Endothelial cell of umbilical vein (primary cell): ENCODE results near the gene HTR7. TPM values are rescaled to one million over a fixed set of nuclear protein-coding genes. Genes with fewer than 3 reads are reported as not detected.

Experiments
- BruUV-seq: library from RNA; stranded (reverse); fragments of 400-500 nt; replicated peaks from 2 replicates; lab custom pipeline; 2021; lab: Mats Ljungman, UMichigan
- CTCF ChIA-PET: fragments of 300-600, 350-600 bp; sonication (Branson Sonifier 250); formaldehyde crosslinking; loops from one replicate; lab custom pipeline; 2021; ENCODE audit warnings: antibody characterized with exemption, inconsistent platforms; lab: Charles Lee
- POLR2A ChIA-PET: fragments of 300-600, 350-600 bp; sonication (Branson Sonifier 250); formaldehyde crosslinking; loops from one replicate; lab custom pipeline; 2021; ENCODE audit warnings: antibody characterized with exemption, inconsistent platforms; lab: Charles Lee
- DNase-seq: peaks from one replicate; pipeline ENCODE4 v3.0.0-alpha.2; 2011; ENCODE audit warnings: low read depth, low spot score
- FAIRE-seq: peaks from 2 replicates; lab custom pipeline; 2011; peaks lifted over from hg19 to GRCh38; lab: Jason Lieb, UNC
- H2AFZ ChIP-seq: 2 replicates; pipeline ENCODE4 v1.6.0; 2012; ENCODE audit warnings: low read depth, low read length, control low read depth, inconsistent platforms
- H3K27ac ChIP-seq: 2 replicates; pipeline ENCODE4 v1.5.1; 2011; ENCODE audit warnings: low read depth, mild to moderate bottlenecking, control low read depth, low read length, moderate library complexity; ENCODE audit not compliant: insufficient read depth
- H3K27me3 ChIP-seq, 2 experiments: 2 replicates each; pipeline versions ENCODE4 v1.6.0 to v1.6.1; 2011; ENCODE audit warnings: low read length in 2 of 2, mixed read lengths in 1 of 2; ENCODE audit not compliant: control insufficient read depth in 2 of 2, insufficient read depth in 2 of 2
- H3K36me3 ChIP-seq, 2 experiments: 2 replicates in 1 of 2; 3 replicates in 1 of 2; pipeline ENCODE4 v1.5.1; 2011; ENCODE audit warnings: low read length in 2 of 2, mild to moderate bottlenecking in 1 of 2, moderate library complexity in 1 of 2; ENCODE audit not compliant: control insufficient read depth in 2 of 2, insufficient read depth in 2 of 2; ENCODE audit errors: extremely low read depth in 1 of 2
- H3K4me1 ChIP-seq: 3 replicates; pipeline ENCODE4 v1.5.1; 2011; ENCODE audit warnings: mild to moderate bottlenecking, low read length; ENCODE audit not compliant: control insufficient read depth, insufficient read depth; ENCODE audit errors: extremely low read depth
- H3K4me2 ChIP-seq: 2 replicates; pipeline ENCODE4 v1.6.1; 2011; ENCODE audit warnings: low read length, control low read depth, mixed read lengths; ENCODE audit not compliant: insufficient read depth
- H3K4me3 ChIP-seq, 3 experiments: fragments of 200-600 bp in 1 of 3; sonication (generic), shearing (Covaris generic) in 1 of 3; replicated peaks in 1 of 3; 2 replicates each; pipeline ENCODE4 v1.5.1; 2011 to 2016; ENCODE audit warnings: control low read depth in 3 of 3, low read length in 3 of 3, mild to moderate bottlenecking in 2 of 3, inconsistent platforms in 1 of 3, low read depth in 1 of 3, moderate library complexity in 1 of 3; ENCODE audit not compliant: insufficient read depth in 1 of 3
- H3K79me2 ChIP-seq: 2 replicates; pipeline ENCODE4 v1.6.0; 2012; ENCODE audit warnings: low read length, inconsistent platforms; ENCODE audit not compliant: control insufficient read depth, insufficient read depth
- H3K9ac ChIP-seq: replicated peaks from 2 replicates; pipeline ENCODE3; 2011; ENCODE audit warnings: low read length, control low read depth; ENCODE audit not compliant: insufficient read depth; ENCODE audit errors: extremely low read depth
- H3K9me1 ChIP-seq: replicated peaks from 3 replicates; pipeline ENCODE4 v1.6.0; 2011; ENCODE audit warnings: mild to moderate bottlenecking, low read length; ENCODE audit not compliant: control insufficient read depth, insufficient read depth; ENCODE audit errors: extremely low read depth
- H3K9me3 ChIP-seq: replicated peaks from 2 replicates; pipeline ENCODE4 v1.5.1; 2012; ENCODE audit warnings: low read length, inconsistent platforms; ENCODE audit not compliant: control insufficient read depth, insufficient read depth
- H4K20me1 ChIP-seq: replicated peaks from 2 replicates; pipeline ENCODE3; 2011; ENCODE audit warnings: mild to moderate bottlenecking, low read length; ENCODE audit not compliant: control insufficient read depth, insufficient read depth; ENCODE audit errors: extremely low read depth
- EZH2 ChIP-seq: IDR thresholded peaks from 2 replicates; pipeline ENCODE4 v1.6.1; 2012; ENCODE audit warnings: borderline replicate concordance, low read depth, mild to moderate bottlenecking, moderate library complexity, low read length, inconsistent platforms; ENCODE audit not compliant: severe bottlenecking
- FOS ChIP-seq: IDR thresholded peaks from 2 replicates; pipeline ENCODE4 v1.6.1; 2011; ENCODE audit warnings: mild to moderate bottlenecking, low read length, moderate library complexity, borderline replicate concordance; ENCODE audit not compliant: insufficient read depth
- GATA2 ChIP-seq: IDR thresholded peaks from 2 replicates; pipeline ENCODE4 v1.7.0; 2011; ENCODE audit warnings: low read depth, mild to moderate bottlenecking, moderate library complexity, mixed read lengths, low read length; ENCODE audit not compliant: insufficient read length, insufficient read depth
- JUN ChIP-seq: IDR thresholded peaks from 2 replicates; pipeline ENCODE4 v1.6.1; 2011; ENCODE audit warnings: borderline replicate concordance, low read depth; ENCODE audit not compliant: insufficient read length, insufficient read depth
- MYC ChIP-seq: IDR thresholded peaks from one replicate; pipeline ENCODE4 v1.6.1; 2011; ENCODE audit warnings: mild to moderate bottlenecking, low read depth, low read length
- POLR2A ChIP-seq: IDR thresholded peaks from 2 replicates; pipeline ENCODE4 v1.6.1; 2012; ENCODE audit warnings: low read depth, mild to moderate bottlenecking, control low read depth, low read length
- POLR2AphosphoS5 ChIP-seq: IDR thresholded peaks from 2 replicates; pipeline ENCODE4 v1.6.1; 2012; ENCODE audit warnings: low read depth, mild to moderate bottlenecking, control low read depth, low read length, moderate library complexity; ENCODE audit not compliant: insufficient read depth
- dilution Hi-C: fragments of 300-500 bp; cut with MboI; formaldehyde crosslinking; loops from one replicate; pipeline ENCODE4 v1.15.0; 2019; ENCODE audit warnings: low sequenced_read_pairs; ENCODE audit not compliant: extremely low pct_ligation_motif_present
- intact Hi-C: fragments of 100-400 bp; cut with micrococcal nuclease; formaldehyde crosslinking; loops from one replicate; pipeline ENCODE4 v1.10.0; 2022
- polyA plus RNA-seq, 4 experiments: library from polyadenylated mRNA; depleted of rRNA in 3 of 4; stranded (reverse) in 3 of 4; unstranded in 1 of 4; fragments of >200 nt; gene quantifications; 2 replicates each; pipeline versions ENCODE4 v1.2.1 to v1.2.3, GENCODE V29; 2011 to 2012; ENCODE audit warnings: missing spikeins in 1 of 4
- total RNA-seq: library from RNA; stranded (reverse); gene quantifications from 2 replicates; pipeline ENCODE4 v1.2.3, GENCODE V29; 2021
- TF ChIP-seq, protein P1 (sequence below): IDR thresholded peaks from 2 replicates; pipeline ENCODE4 v1.6.1; 2011; ENCODE audit not compliant: insufficient read depth, insufficient read length
- TF ChIP-seq, protein P2 (sequence below), 2 donors: IDR thresholded peaks; 1 replicate in 1 of 2; 2 replicates in 1 of 2; pipeline ENCODE4 v1.5.1; 2011; ENCODE audit warnings: low read length in 2 of 2, mild to moderate bottlenecking in 2 of 2, moderate library complexity in 2 of 2, control low read depth in 1 of 2, inconsistent platforms in 1 of 2, low read depth in 1 of 2; ENCODE audit not compliant: insufficient read depth in 1 of 2; ENCODE audit errors: extremely low read depth in 1 of 2

The HTR7 gene
- total and polyA plus RNA-seq, 2 donors (not counting 3 experiments of a cell fraction or from before 2014, with no cell fraction given): 0.01 to 0.22 TPM

- no TSS peak for BruUV-seq
- no peak overlapping the region for H3K9ac ChIP-seq
- H3K36me3 ChIP-seq: no peaks in the 10 kb centered on the region
- no peaks in the 10 kb centered on the region for H3K79me2 ChIP-seq
- no peaks in the 10 kb centered on the region for H3K4me1 ChIP-seq
- intact Hi-C loops (loop anchor here (1.0 to 5.0 kb wide), 4 partner anchors 38 to 996 kb away; no protein-coding TSS in a partner anchor), dilution Hi-C loops (no loop called here)
- FAIRE-seq (no peak), DNase-seq (no peak)
- ChIA-PET POLR2A (no interaction called here), CTCF (interaction anchor here (0.8 to 3.8 kb wide), 25 partner anchors 11 to 995 kb away, joined by 3 to 39 read pairs (median 7); partner anchors contain the start of gene RPP30)
- H3K9me3 ChIP-seq: no peaks in the 10 kb centered on the region
- no peak overlapping the region for H2AFZ ChIP-seq
- H3K27me3 ChIP-seq: peaks cover 9 to 22% of the 10 kb centered on the region in 2 experiments
- no peak overlapping the region for H3K4me3 ChIP-seq
- TF ChIP-seq POLR2A (no peak), POLR2AphosphoS5 (no peak), FOS (no peak), EZH2 (no peak), GATA2 (no peak), JUN (no peak), MYC (no peak)
- TF ChIP-seq, protein P1, sequence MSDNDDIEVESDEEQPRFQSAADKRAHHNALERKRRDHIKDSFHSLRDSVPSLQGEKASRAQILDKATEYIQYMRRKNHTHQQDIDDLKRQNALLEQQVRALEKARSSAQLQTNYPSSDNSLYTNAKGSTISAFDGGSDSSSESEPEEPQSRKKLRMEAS: no peak
- TF ChIP-seq, protein P2, sequence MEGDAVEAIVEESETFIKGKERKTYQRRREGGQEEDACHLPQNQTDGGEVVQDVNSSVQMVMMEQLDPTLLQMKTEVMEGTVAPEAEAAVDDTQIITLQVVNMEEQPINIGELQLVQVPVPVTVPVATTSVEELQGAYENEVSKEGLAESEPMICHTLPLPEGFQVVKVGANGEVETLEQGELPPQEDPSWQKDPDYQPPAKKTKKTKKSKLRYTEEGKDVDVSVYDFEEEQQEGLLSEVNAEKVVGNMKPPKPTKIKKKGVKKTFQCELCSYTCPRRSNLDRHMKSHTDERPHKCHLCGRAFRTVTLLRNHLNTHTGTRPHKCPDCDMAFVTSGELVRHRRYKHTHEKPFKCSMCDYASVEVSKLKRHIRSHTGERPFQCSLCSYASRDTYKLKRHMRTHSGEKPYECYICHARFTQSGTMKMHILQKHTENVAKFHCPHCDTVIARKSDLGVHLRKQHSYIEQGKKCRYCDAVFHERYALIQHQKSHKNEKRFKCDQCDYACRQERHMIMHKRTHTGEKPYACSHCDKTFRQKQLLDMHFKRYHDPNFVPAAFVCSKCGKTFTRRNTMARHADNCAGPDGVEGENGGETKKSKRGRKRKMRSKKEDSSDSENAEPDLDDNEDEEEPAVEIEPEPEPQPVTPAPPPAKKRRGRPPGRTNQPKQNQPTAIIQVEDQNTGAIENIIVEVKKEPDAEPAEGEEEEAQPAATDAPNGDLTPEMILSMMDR (IDR thresholded peaks at IDR 0.05; ENCODE audit: extremely low read depth in 1 of 2, insufficient read depth in 1 of 2, low read depth in 1 of 2, low read length in 2 of 2): no peak
- H3K9me1 ChIP-seq: no peaks in the 10 kb centered on the region
- H3K4me2 ChIP-seq: no peak overlapping the region
- no peak overlapping the region for H3K27ac ChIP-seq
- no peaks in the 10 kb centered on the region for H4K20me1 ChIP-seq
Measured at GRCh38 chr10:90788968-90789367, 68.9 kb downstream of the HTR7 start.
